Endodermal cell (in vitro differentiated cells): ENCODE data around the gene PROK2. TPM values are rescaled to one million over a fixed set of nuclear protein-coding genes. Genes with fewer than 3 reads are reported as not detected.

Experiments used
- DNase-seq: peaks from one replicate; pipeline ENCODE4 v3.0.0-alpha.2; 2017
- H3K27ac ChIP-seq: 2 replicates; pipeline ENCODE4 v1.5.1; 2013; ENCODE audit warnings: mild to moderate bottlenecking, low read depth, low read length, moderate library complexity
- H3K27me3 ChIP-seq: 2 replicates; pipeline ENCODE4 v1.6.1; 2013; ENCODE audit warnings: mild to moderate bottlenecking, low read length, moderate library complexity; ENCODE audit not compliant: insufficient read depth, control insufficient read depth, poor library complexity, severe bottlenecking
- H3K36me3 ChIP-seq: 2 replicates; pipeline ENCODE4 v1.7.0; 2013; ENCODE audit warnings: mild to moderate bottlenecking, low read length, moderate library complexity; ENCODE audit not compliant: control insufficient read depth, insufficient read depth
- H3K4me1 ChIP-seq: one replicate; pipeline ENCODE4 v1.7.0; 2013; ENCODE audit warnings: low read length; ENCODE audit not compliant: control insufficient read depth, insufficient read depth
- H3K4me3 ChIP-seq: 2 replicates; pipeline ENCODE4 v1.5.1; 2013; ENCODE audit warnings: mild to moderate bottlenecking, low read length, moderate library complexity
- H3K9ac ChIP-seq: 2 replicates; pipeline ENCODE4 v1.6.1; 2013; ENCODE audit warnings: mild to moderate bottlenecking, low read length, moderate library complexity; ENCODE audit not compliant: poor library complexity, severe bottlenecking; ENCODE audit errors: extremely low read depth
- H3K9me3 ChIP-seq: 2 replicates; pipeline ENCODE4 v1.6.1; 2013; ENCODE audit warnings: mild to moderate bottlenecking, low read length, moderate library complexity; ENCODE audit not compliant: control insufficient read depth
- H3K27ac Mint-ChIP-seq: 2 replicates; pipeline ENCODE4 v1.8.0; 2020; ENCODE audit warnings: mixed read lengths
- H3K27me3 Mint-ChIP-seq: 2 replicates; pipeline ENCODE4 v1.8.0; 2021; ENCODE audit warnings: mild to moderate bottlenecking, mixed read lengths; ENCODE audit not compliant: insufficient read depth
- H3K36me3 Mint-ChIP-seq: 2 replicates; pipeline ENCODE4 v1.8.0; 2020; ENCODE audit warnings: low read depth, mixed read lengths
- H3K4me1 Mint-ChIP-seq: 2 replicates; pipeline ENCODE4 v1.8.0; 2020; ENCODE audit warnings: mixed read lengths
- H3K4me3 Mint-ChIP-seq: 2 replicates; pipeline ENCODE4 v1.8.0; 2020; ENCODE audit warnings: mild to moderate bottlenecking, moderate library complexity, mixed read lengths
- H3K9me3 Mint-ChIP-seq: 2 replicates; pipeline ENCODE4 v1.8.0; 2020; ENCODE audit warnings: mild to moderate bottlenecking, mixed read lengths
- CTCF ChIP-seq: fragments of 200-600 bp; sonication (generic); conservative IDR thresholded peaks from 2 replicates; pipeline ENCODE4 v1.5.0; 2021; ENCODE audit warnings: antibody characterized with exemption, mild to moderate bottlenecking
- WGBS, 2 experiments: methylation state at CpG; one replicate each; pipeline versions ENCODE4 v1.1.5 to v1.1.7; 2013; ENCODE audit warnings: missing lambda C conversion rate in 2 of 2, mixed read lengths in 1 of 2; ENCODE audit not compliant: insufficient coverage in 1 of 2, insufficient read length in 1 of 2; 5-methylcytosine and 5-hydroxymethylcytosine counted together
- total RNA-seq, 2 donors: library from RNA; stranded (reverse); fragmentation: NEBNext Ultra II Directional in 1 of 2; extraction: Animal tissue kit (Norgen Biotek cat#: 25700) in 1 of 2; gene quantifications; 2 replicates in 1 of 2; 3 replicates in 1 of 2; pipeline ENCODE4 v1.2.1, GENCODE V29; 2021

The PROK2 gene
- total RNA-seq, 2 donors from 2014 or later: 0.29 TPM; not detected in 1

- Histone ChIP-seq H3K36me3 (no peaks in the 10 kb centered on the region), H3K4me1 (no peaks in the 10 kb centered on the region), H3K9ac (no peak overlapping the region), H3K4me3 (no peak overlapping the region), H3K9me3 (no peaks in the 10 kb centered on the region), H3K27me3 (peaks cover 10% of the 10 kb centered on the region), H3K27ac (no peak overlapping the region)
- 90 to 92% methylated on average over 2 to 3 of the region's 3 CpGs for WGBS, 2 experiments
- Mint-ChIP-seq H3K9me3 (no peaks in the 10 kb centered on the region), H3K4me1 (no peaks in the 10 kb centered on the region), H3K27ac (no peak overlapping the region), H3K36me3 (no peaks in the 10 kb centered on the region), H3K27me3 (peaks cover 13% of the 10 kb centered on the region), H3K4me3 (no peak overlapping the region)
- TF ChIP-seq CTCF: no peak
- DNase-seq: no peak
Observed at GRCh38 chr3:71796290-71796689, 11.3 kb upstream of the PROK2 start.

DNA sequence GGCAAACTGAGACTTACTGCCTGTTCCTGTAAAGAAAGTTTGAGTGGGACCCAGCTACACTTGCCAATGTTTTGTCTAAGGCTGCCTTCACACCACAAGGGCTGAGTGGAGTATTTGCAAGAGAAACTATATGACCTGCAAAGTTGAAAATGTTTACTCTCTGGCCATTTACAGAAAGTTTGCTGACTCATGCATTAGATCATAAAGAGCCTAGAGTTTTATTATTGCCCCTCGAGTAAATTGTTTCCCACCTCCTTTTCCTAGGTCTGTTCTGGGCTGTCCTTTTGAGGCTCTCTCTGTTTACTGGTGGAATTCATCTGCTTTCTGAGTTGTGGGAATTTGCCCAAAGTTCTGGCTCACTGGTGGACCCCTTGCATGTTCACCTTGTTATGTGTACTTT is 6.7 kb upstream of the PROK2 start:
- DNase-seq: no peak
- Mint-ChIP-seq H3K36me3 (no peaks in the 10 kb centered on the region), H3K4me1 (no peaks in the 10 kb centered on the region), H3K9me3 (no peaks in the 10 kb centered on the region), H3K27ac (no peak overlapping the region), H3K27me3 (peaks cover 30% of the 10 kb centered on the region), H3K4me3 (no peak overlapping the region)
- Histone ChIP-seq H3K9me3 (no peaks in the 10 kb centered on the region), H3K4me1 (no peaks in the 10 kb centered on the region), H3K27me3 (peaks cover 24% of the 10 kb centered on the region), H3K27ac (no peak overlapping the region), H3K4me3 (no peak overlapping the region), H3K9ac (no peak overlapping the region), H3K36me3 (no peaks in the 10 kb centered on the region)
- no peak for TF ChIP-seq CTCF
- 83 to 100% methylated on average over 1 of the region's 1 CpG for WGBS, 2 experiments

GRCh38 chr3:71789922-71790321 is 5.0 kb upstream of the PROK2 start:
- Histone ChIP-seq H3K27me3 (peaks cover 40% of the 10 kb centered on the region), H3K9me3 (no peaks in the 10 kb centered on the region), H3K27ac (no peak overlapping the region), H3K4me1 (no peaks in the 10 kb centered on the region), H3K9ac (no peak overlapping the region), H3K4me3 (no peak overlapping the region), H3K36me3 (no peaks in the 10 kb centered on the region)
- Mint-ChIP-seq H3K9me3 (no peaks in the 10 kb centered on the region), H3K4me3 (no peak overlapping the region), H3K36me3 (no peaks in the 10 kb centered on the region), H3K27ac (no peak overlapping the region), H3K4me1 (peaks cover 9% of the 10 kb centered on the region), H3K27me3 (peaks cover 43% of the 10 kb centered on the region)
- no peak for TF ChIP-seq CTCF
- DNase-seq: no peak
- 98 to 100% methylated on average over 1 of the region's 1 CpG for WGBS, 2 experiments
